Skeletal muscle satellite cell (primary cell): Measurements from ENCODE around the gene SMIM5.

ENCODE experiments used
- H3K27me3 ChIP-seq: 2 replicates; pipeline ENCODE4 v1.7.0; 2013; ENCODE audit warnings: low read length; ENCODE audit not compliant: control insufficient read depth, insufficient read depth
- H3K36me3 ChIP-seq: 2 replicates; pipeline ENCODE4 v1.7.0; 2013; ENCODE audit warnings: mild to moderate bottlenecking, control low read depth, low read length; ENCODE audit not compliant: insufficient read depth
- H3K4me1 ChIP-seq: 2 replicates; pipeline ENCODE4 v1.7.0; 2013; ENCODE audit warnings: low read length; ENCODE audit not compliant: control insufficient read depth, insufficient read depth
- H3K4me2 ChIP-seq: 2 replicates; pipeline ENCODE4 v1.7.0; 2013; ENCODE audit warnings: mild to moderate bottlenecking, low read length
- H3K4me3 ChIP-seq: 2 replicates; pipeline ENCODE4 v1.7.0; 2013; ENCODE audit warnings: low read length
- H3K9ac ChIP-seq: 2 replicates; pipeline ENCODE4 v1.7.0; 2013; ENCODE audit warnings: mild to moderate bottlenecking, low read depth, low read length, moderate library complexity
- H3K9me3 ChIP-seq: replicated peaks from 2 replicates; pipeline ENCODE4 v1.7.0; 2013; ENCODE audit warnings: mild to moderate bottlenecking, control low read depth, low read length

SMIM5 gene

GRCh38 chr17:75619506-75620431 lies 13.5 kb upstream of the SMIM5 start:
- H3K36me3 ChIP-seq: no peaks in the 10 kb centered on the region
- H3K27me3 ChIP-seq: no peaks in the 10 kb centered on the region

GRCh38 chr17:75621489-75621888 lies 11.7 kb upstream of the SMIM5 start:
- Histone ChIP-seq H3K9ac (no peak overlapping the region), H3K4me1 (no peaks in the 10 kb centered on the region)

More at GRCh38 chr17:75619506-75620431, 13.5 kb upstream of the SMIM5 start:
- Histone ChIP-seq H3K4me1 (no peaks in the 10 kb centered on the region), H3K9ac (no peak overlapping the region), H3K4me2 (no peak overlapping the region), H3K9me3 (no peaks in the 10 kb centered on the region), H3K4me3 (no peak overlapping the region)

GRCh38 chr17:75622076-75622475 lies 11.2 kb upstream of the SMIM5 start:
- no peaks in the 10 kb centered on the region for H3K4me1 ChIP-seq
- H3K9ac ChIP-seq: no peak overlapping the region
- no peaks in the 10 kb centered on the region for H3K36me3 ChIP-seq
- H3K4me2 ChIP-seq: no peak overlapping the region
- H3K27me3 ChIP-seq: no peaks in the 10 kb centered on the region
- H3K4me3 ChIP-seq: no peak overlapping the region
- no peaks in the 10 kb centered on the region for H3K9me3 ChIP-seq

More at GRCh38 chr17:75621489-75621888, 11.7 kb upstream of the SMIM5 start:
- Histone ChIP-seq H3K4me3 (no peak overlapping the region), H3K4me2 (no peak overlapping the region), H3K36me3 (no peaks in the 10 kb centered on the region), H3K27me3 (no peaks in the 10 kb centered on the region), H3K9me3 (no peaks in the 10 kb centered on the region)

GRCh38 chr17:75622771-75623273 lies 10.4 kb upstream of the SMIM5 start:
- Histone ChIP-seq H3K4me1 (no peaks in the 10 kb centered on the region), H3K4me2 (no peak overlapping the region), H3K9me3 (no peaks in the 10 kb centered on the region), H3K27me3 (no peaks in the 10 kb centered on the region), H3K36me3 (no peaks in the 10 kb centered on the region), H3K9ac (no peak overlapping the region), H3K4me3 (no peak overlapping the region)

- no peak overlapping the region for H3K4me3 ChIP-seq
- no peaks in the 10 kb centered on the region for H3K36me3 ChIP-seq
- H3K27me3 ChIP-seq: no peaks in the 10 kb centered on the region
- no peaks in the 10 kb centered on the region for H3K4me1 ChIP-seq
- H3K9me3 ChIP-seq: no peaks in the 10 kb centered on the region
- no peak overlapping the region for H3K4me2 ChIP-seq
- no peak overlapping the region for H3K9ac ChIP-seq
Measured at GRCh38 chr17:75623386-75623785, 9.8 kb upstream of the SMIM5 start.

- Histone ChIP-seq H3K9me3 (no peaks in the 10 kb centered on the region), H3K4me3 (no peak overlapping the region), H3K9ac (no peak overlapping the region), H3K4me1 (no peaks in the 10 kb centered on the region), H3K36me3 (no peaks in the 10 kb centered on the region), H3K27me3 (no peaks in the 10 kb centered on the region), H3K4me2 (no peak overlapping the region)
Measured at GRCh38 chr17:75624021-75624420, 9.2 kb upstream of the SMIM5 start.

- no peaks in the 10 kb centered on the region for H3K36me3 ChIP-seq
- no peak overlapping the region for H3K9ac ChIP-seq
Measured at GRCh38 chr17:75624714-75625345, 8.4 kb upstream of the SMIM5 start.

GRCh38 chr17:75625813-75626486 lies 7.3 kb upstream of the SMIM5 start:
- Histone ChIP-seq H3K9me3 (no peaks in the 10 kb centered on the region), H3K4me3 (no peak overlapping the region), H3K4me1 (no peaks in the 10 kb centered on the region), H3K9ac (no peak overlapping the region), H3K4me2 (no peak overlapping the region), H3K27me3 (no peaks in the 10 kb centered on the region), H3K36me3 (no peaks in the 10 kb centered on the region)

More at GRCh38 chr17:75624714-75625345, 8.4 kb upstream of the SMIM5 start:
- Histone ChIP-seq H3K4me2 (no peak overlapping the region), H3K9me3 (no peaks in the 10 kb centered on the region), H3K27me3 (no peaks in the 10 kb centered on the region), H3K4me3 (no peak overlapping the region), H3K4me1 (no peaks in the 10 kb centered on the region)

GRCh38 chr17:75626496-75627038 lies 6.7 kb upstream of the SMIM5 start:
- H3K4me2 ChIP-seq: no peak overlapping the region
- H3K9me3 ChIP-seq: no peaks in the 10 kb centered on the region
- no peaks in the 10 kb centered on the region for H3K4me1 ChIP-seq
- no peak overlapping the region for H3K9ac ChIP-seq
- no peaks in the 10 kb centered on the region for H3K36me3 ChIP-seq
- no peak overlapping the region for H3K4me3 ChIP-seq
- no peaks in the 10 kb centered on the region for H3K27me3 ChIP-seq

- Histone ChIP-seq H3K4me3 (no peak overlapping the region), H3K4me2 (no peak overlapping the region), H3K9me3 (no peaks in the 10 kb centered on the region), H3K36me3 (no peaks in the 10 kb centered on the region), H3K9ac (no peak overlapping the region), H3K4me1 (no peaks in the 10 kb centered on the region), H3K27me3 (no peaks in the 10 kb centered on the region)
Measured at GRCh38 chr17:75627094-75627493, 6.1 kb upstream of the SMIM5 start.

- Histone ChIP-seq H3K4me2 (no peak overlapping the region), H3K4me1 (peaks cover 5% of the 10 kb centered on the region), H3K36me3 (no peaks in the 10 kb centered on the region), H3K9ac (no peak overlapping the region), H3K4me3 (no peak overlapping the region), H3K27me3 (no peaks in the 10 kb centered on the region), H3K9me3 (no peaks in the 10 kb centered on the region)
Measured at GRCh38 chr17:75628425-75628824, 4.8 kb upstream of the SMIM5 start.
